ENCODE data around the gene TEX22. TPM values are rescaled to one million over a fixed set of nuclear protein-coding genes. Genes with fewer than 3 reads are reported as not detected.
A peak's percentile ranks its signal among the peaks of the same experiment; 100 is the strongest.

Gene TEX22
- total and polyA plus RNA-seq, 8 donors: 0.96 to 3.0 (median 1.5) TPM

- intact Hi-C loops (cut with DNase I): no loop called here
- no peak overlapping the region for H3K4me3 ChIP-seq
- H3K4me1 ChIP-seq: no peaks in the 10 kb centered on the region
- H3K27ac ChIP-seq: no peak overlapping the region
- H3K9me3 ChIP-seq: no peaks in the 10 kb centered on the region
- ATAC-seq (no peak), DNase-seq (peak in 1 of 4 donors; percentile 71)
- TF ChIP-seq CTCF (IDR thresholded peaks at IDR 0.05): no peak
- H3K27me3 ChIP-seq: no peaks in the 10 kb centered on the region
- H3K36me3 ChIP-seq: peaks cover 0 to 75% of the 10 kb centered on the region in 2 donors
Measured at GRCh38 chr14:105382343-105383082, 15.8 kb upstream of the TEX22 start.

GRCh38 chr14:105383083-105383730, 15.1 kb upstream of the TEX22 start:
- no peak for TF ChIP-seq CTCF (IDR thresholded peaks at IDR 0.05)
- no peak overlapping the region for H3K27ac ChIP-seq
- peaks cover 0 to under 1% of the 10 kb centered on the region in 2 donors for H3K4me1 ChIP-seq
- peaks cover 0 to 80% of the 10 kb centered on the region in 2 donors for H3K36me3 ChIP-seq
- H3K9me3 ChIP-seq: no peaks in the 10 kb centered on the region
- H3K27me3 ChIP-seq: no peaks in the 10 kb centered on the region
- intact Hi-C loops (cut with DNase I): no loop called here
- no peak overlapping the region for H3K4me3 ChIP-seq
- ATAC-seq: no peak
- peak in 1 of 4 donors; percentile 74 for DNase-seq

GRCh38 chr14:105384041-105384557, 14.2 kb upstream of the TEX22 start:
- Histone ChIP-seq H3K27me3 (no peaks in the 10 kb centered on the region), H3K4me1 (peaks cover 0 to 10% of the 10 kb centered on the region in 2 donors), H3K27ac (no peak overlapping the region), H3K4me3 (no peak overlapping the region), H3K36me3 (peaks cover 0 to 80% of the 10 kb centered on the region in 2 donors), H3K9me3 (no peaks in the 10 kb centered on the region)
- intact Hi-C loops (cut with DNase I): no loop called here
- ATAC-seq (no peak), DNase-seq (peak in 1 of 4 donors; percentile 68)
- TF ChIP-seq CTCF (IDR thresholded peaks at IDR 0.05): no peak

GRCh38 chr14:105384605-105385321, 13.6 kb upstream of the TEX22 start:
- no peak for ATAC-seq
- no peak overlapping the region for H3K27ac ChIP-seq
- intact Hi-C loops (cut with DNase I): no loop called here
- no peaks in the 10 kb centered on the region for H3K27me3 ChIP-seq
- TF ChIP-seq CTCF (IDR thresholded peaks at IDR 0.05): no peak
- peaks cover 0 to 16% of the 10 kb centered on the region in 2 donors for H3K4me1 ChIP-seq
- peak in 1 of 4 donors; percentile 76 for DNase-seq
- peaks cover 0 to 76% of the 10 kb centered on the region in 2 donors for H3K36me3 ChIP-seq
- H3K9me3 ChIP-seq: no peaks in the 10 kb centered on the region
- no peak overlapping the region for H3K4me3 ChIP-seq

GRCh38 chr14:105385322-105385637, 13.1 kb upstream of the TEX22 start:
- TF ChIP-seq CTCF (IDR thresholded peaks at IDR 0.05): no peak
- H3K27ac ChIP-seq: no peak overlapping the region
- peaks cover 0 to 71% of the 10 kb centered on the region in 2 donors for H3K36me3 ChIP-seq
- H3K27me3 ChIP-seq: no peaks in the 10 kb centered on the region
- peak in 1 of 4 donors; percentile 81 for DNase-seq
- intact Hi-C loops (cut with DNase I): no loop called here
- no peak for ATAC-seq
- no peak overlapping the region for H3K4me3 ChIP-seq
- H3K4me1 ChIP-seq: peaks cover 0 to 22% of the 10 kb centered on the region in 2 donors
- H3K9me3 ChIP-seq: no peaks in the 10 kb centered on the region

Data from left lung (tissue), 10 donors.